GM19468 (cell line): ENCODE data around the gene IQCE.

Experiments
- ATAC-seq: cut with Tn5 transposase; IDR thresholded peaks from one replicate; pipeline ENCODE4 v1.9.1; 2021; ENCODE audit warnings: mild to moderate bottlenecking, moderate library complexity, moderate number of reproducible peaks; ENCODE audit not compliant: unreplicated experiment; ENCODE audit errors: extremely low read depth

Gene IQCE

GRCh38 chr7:2520131-2520760 lies 38.5 kb upstream of the IQCE start:
- ATAC-seq: no peak

GRCh38 chr7:2520761-2521290 lies 38.0 kb upstream of the IQCE start:
- ATAC-seq: no peak

GRCh38 chr7:2521341-2521745 lies 37.4 kb upstream of the IQCE start:
- ATAC-seq: no peak

DNA sequence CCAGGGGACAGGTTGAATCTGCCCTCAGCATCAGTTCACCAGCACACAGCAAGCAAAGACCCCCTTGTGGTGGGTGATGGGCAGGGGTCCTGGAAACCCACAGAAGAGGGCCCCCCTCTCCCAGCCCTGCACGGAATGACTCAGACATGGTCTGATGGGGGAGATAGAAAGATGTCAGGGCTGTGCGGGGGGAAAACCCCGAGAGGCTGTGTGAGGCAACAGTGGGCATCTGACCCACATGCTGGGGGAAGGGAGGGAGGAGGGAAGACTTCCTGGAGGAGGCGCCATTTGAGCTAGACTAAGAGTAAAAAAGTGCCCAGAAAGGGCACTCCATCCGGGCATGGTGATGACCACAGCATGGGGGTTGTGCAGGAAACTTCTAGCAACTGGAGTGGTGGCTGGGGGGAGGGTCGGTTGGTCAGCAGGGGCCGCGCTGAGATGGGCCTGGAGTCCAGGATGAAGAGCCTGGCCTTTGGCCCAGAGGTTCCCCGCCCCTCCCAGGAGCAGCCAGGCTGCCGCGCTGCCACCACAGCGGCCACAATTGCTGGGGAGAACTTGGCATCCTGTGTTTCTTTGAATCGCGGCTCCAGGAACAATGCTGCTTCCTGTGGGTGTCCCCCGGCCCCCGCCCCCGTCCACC lies 36.7 kb upstream of the IQCE start:
- ATAC-seq: no peak

DNA sequence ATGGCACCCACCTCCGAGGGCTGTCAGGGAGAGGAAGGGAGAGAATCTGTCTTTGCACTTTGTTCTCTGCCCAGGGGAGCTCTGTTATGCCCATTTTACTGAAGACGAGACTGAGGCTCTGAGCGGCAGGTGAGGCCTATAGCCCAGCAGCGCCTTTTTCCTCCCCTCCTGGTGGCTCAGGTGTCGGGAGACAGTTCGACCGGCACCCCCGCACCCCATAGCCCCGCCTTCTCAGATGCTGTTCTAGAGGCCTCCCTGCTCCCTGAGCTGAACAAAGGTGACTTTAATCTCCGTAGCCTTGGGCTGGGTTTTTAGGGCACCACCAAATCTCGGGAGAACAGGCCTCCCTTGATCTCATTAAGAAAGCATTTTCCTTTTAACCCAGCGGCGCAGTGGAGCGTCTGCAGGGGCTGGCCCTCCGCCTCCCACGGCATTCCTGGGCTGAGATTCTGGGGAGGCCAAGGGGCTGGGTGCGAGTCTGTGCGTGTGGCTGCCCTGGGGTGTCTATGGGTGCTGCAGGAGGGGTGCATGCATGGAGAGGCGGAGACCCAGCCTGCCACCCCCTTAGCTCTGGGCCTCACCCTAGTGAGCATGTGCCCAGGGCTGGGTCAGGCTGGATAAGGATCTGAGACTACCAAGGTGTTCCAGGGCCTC lies 35.9 kb upstream of the IQCE start:
- no peak for ATAC-seq

- ATAC-seq: no peak
Observed at GRCh38 chr7:2523461-2523936, 35.3 kb upstream of the IQCE start.

DNA sequence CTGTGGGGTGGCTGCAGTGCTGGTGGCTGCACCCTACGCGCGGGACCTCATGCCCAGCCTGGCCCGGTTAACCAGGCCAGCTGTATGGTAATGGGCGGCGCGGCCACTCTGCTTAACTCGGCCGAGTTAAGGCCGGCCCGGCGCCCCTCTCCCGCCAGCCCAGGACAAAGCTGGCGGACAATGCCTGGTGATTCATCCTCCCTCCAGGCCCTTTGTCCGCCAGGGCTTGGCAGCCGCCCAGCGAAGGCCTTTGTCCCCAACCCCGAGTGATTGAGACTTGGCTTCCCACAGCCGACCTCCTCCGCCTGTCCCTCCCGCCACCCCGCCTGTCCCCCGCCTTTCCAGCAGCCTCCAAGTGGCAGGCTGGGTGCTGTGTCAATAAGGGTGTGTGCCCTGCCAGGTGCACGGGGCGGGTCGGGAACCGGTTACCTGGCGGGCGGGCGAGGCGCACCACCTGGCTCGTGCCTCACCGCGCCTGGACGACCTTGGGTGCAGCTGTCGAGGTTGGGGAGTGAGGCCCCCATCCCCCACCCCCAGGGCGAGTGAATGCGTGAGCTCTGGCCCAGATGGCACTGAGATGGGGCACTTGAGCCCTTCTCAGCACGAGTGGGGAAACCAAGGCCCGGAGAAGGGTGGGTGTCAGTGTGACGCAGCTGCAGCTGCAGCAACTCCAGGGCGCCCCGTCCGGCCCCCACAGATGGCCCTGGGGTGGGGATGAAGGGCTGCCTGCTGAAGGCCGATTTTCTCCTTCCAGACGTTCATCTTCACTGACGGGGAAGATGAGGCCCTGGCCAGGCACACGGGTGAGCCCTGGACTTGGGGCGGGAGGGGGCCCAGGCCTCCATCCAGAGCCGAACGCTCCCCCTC lies 34.6 kb upstream of the IQCE start:
- ATAC-seq: no peak

DNA sequence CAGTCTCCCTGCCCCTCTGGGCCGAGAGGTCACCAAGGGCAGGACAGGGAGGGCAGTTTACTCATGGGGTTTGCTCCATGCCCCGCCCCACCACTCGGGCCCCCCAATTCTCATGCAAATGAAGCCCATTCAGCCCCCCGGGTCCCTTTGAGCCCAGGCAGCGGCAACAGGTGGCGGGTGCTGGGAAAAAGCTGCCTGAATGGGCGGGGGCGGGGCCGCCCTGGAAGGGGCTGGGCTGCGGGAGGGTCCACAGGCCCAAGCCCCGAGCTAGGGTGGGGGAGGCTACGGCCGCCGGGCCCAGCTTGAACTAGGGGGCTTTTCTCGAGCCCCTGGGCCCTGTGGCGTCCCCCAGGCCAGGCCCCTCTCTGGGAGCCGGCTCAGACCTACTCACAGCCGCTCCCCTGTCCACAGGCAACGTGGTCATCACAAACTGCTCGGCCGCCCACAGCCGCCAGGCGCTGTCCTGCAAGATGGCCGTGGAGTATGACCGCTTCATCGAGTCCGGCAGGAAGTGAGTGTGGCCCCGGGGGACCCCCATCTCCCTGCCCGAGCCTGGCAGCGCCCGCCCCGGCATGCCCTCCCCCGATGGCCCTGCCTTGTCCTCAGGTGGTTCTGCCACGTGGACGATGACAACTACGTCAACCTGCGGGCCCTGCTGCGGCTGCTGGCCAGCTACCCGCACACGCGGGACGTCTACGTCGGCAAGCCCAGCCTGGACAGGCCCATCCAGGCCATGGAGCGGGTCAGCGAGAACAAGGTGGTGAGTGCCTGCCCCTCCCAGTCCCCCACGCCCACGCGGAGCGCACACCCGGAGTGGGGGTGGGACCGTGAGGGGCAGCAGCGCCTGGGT lies 33.7 kb upstream of the IQCE start:
- ATAC-seq: no peak

DNA sequence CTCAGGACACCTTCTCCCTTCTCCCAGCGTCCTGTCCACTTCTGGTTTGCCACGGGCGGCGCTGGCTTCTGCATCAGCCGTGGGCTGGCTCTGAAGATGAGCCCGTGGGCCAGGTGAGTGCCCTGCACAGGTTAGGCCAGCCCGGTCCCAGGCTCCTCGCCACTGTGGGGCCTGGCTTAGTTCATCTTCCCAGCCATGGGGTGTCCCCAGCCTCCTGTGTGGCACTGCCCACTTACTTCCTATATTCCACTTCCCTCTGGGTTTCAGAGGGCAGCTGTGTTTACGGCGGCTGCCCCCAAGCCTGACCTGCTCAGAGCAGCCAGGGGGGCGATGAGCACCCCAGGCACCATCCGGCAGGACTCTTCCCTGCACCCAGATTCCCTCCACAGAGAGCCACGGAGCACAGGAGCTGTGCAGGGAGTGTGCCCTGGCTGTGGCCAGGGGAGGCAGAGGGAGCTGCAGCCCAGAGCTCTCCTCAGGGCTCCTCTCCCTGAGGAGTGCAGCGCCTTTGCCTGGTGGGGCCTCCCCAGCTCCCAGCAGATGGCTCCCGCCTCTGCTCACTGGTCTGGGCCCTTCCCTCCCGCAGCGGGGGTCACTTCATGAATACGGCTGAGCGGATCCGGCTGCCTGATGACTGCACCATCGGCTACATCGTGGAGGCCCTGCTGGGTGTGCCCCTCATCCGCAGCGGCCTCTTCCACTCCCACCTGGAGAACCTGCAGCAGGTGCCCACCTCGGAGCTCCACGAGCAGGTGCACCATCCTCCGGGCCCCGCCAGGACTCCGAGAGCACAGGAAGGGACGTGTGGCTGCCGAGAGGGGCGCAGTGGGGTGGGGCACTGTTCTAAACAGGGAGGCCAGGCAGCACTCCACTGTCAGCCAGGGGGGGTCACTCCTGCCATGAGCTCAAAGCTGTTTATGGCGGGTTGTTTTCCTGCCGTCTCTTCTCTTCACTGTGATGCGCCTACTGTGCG lies 32.8 kb upstream of the IQCE start:
- ATAC-seq: no peak

- no peak for ATAC-seq
Observed at GRCh38 chr7:2526659-2527504, 31.9 kb upstream of the IQCE start.

- ATAC-seq: no peak
Observed at GRCh38 chr7:2527505-2528467, 31.0 kb upstream of the IQCE start.

DNA sequence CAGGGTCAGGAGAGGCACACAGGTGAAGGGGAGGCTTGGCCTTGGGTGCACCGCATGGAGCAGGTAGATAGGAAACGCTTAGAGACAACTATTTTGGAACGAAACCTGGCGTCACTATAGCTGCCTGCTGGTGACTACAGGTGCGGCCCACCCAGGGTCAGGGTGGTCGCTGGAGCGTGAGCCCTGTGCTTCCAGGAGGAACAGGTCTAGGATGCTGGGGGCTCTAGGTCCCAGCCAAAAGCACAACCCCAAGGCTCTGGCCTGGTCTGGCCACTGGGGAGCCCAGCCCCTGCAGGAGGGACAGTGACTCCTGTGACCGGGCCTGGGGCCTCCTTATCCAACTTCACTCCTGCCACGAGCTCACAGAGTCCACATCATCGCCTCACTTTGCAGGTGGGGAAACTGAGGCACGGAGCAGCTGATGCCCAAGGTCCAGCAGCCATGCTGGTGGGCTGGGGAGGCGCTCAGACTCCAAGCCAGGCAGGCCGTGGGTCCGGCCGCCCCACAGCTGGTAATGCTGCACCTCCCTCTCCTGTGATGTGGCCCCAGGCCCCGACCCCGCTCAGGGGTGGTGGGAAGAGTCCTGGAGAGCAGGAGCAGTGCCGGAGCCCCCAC lies 30.2 kb upstream of the IQCE start:
- ATAC-seq: no peak

- no peak for ATAC-seq
Observed at GRCh38 chr7:2529161-2530070, 29.4 kb upstream of the IQCE start.

DNA sequence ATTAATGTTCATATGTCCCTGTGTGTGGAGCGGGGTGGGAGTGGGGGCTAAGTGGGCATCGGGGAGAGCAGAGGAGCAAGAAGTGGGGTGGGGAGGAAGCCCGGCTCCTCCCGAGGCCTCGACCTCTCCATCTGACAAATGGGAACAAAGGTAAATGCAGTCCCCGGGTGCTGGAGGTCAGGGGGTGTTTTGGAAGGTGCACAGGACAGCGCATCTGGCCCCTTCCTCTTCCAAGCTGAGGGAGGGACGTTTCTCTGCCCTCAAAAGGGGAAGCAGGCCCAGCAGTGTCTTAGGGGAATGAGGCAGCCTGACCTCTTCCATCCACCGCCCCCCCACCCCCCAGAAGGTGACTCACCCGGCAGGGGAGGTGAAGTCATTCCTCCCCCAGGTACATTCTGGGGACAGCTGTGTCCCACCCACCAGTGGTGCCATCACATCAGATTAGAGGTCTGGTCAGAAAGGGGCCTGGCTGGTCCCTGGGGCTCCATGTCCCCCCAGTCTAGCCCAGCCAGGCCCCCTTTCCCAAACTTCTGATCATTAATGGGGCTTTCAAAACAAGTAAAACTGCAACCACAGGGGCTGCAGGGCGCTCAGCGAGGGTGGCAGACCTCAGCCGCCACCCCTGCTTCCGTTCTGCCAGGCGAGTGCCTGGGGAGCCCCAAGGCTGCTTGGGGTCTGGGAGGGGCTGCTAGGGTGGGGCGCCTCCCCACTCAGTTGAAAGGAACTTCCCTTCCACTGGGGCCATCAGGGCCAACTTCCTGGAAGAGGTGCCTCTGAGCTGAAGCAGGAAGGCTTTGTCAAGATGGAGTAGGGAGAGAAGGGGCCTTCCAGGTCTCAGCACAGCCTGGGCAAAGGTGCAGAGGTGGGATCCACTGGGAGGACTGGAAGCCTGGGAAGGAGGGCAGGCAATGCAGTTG lies 28.4 kb upstream of the IQCE start:
- ATAC-seq: no peak
